ENCODE data around the gene LOC128125822.

The LOC128125822 gene

GRCh38 chr6:63538550-63538949, 33.7 kb upstream of the LOC128125822 start (continued):
- TF ChIP-seq FOXK2 (IDR thresholded peaks at IDR 0.05) (no peak), ELK1 (IDR thresholded peaks at IDR 0.05; ENCODE audit: low read depth, low read length) (no peak), YY1 (IDR thresholded peaks at IDR 0.05; ENCODE audit: low read depth, low read length) (no peak), ATF7 (IDR thresholded peaks at IDR 0.05; ENCODE audit: low read depth) (no peak)

GRCh38 chr6:63543001-63543400, 29.3 kb upstream of the LOC128125822 start:
- FAIRE-seq (no peak), ATAC-seq (no peak), DNase-seq (ENCODE audit: low read depth, low spot score) (no peak)
- SMC1A ChIA-PET (ENCODE audit: uncharacterized antibody, unreplicated experiment): interaction anchor here (1.2 kb wide), 1 partner anchor 14 kb away, joined by 3 read pairs; no protein-coding TSS in a partner anchor
- WGBS (ENCODE audit: insufficient coverage, insufficient replicate concordance, low lambda C conversion rate, missing lambda C conversion rate): 32% methylated on average over 1 of the region's 1 CpG
- Histone ChIP-seq H3K79me2 (ENCODE audit: control insufficient read depth, insufficient read depth, low read length) (no peaks in the 10 kb centered on the region), H3K27me3 (replicated peaks in 1 of 2; ENCODE audit: control insufficient read depth in 2 of 2, insufficient read depth in 2 of 2, low read length in 1 of 2) (no peaks in the 10 kb centered on the region), H3K36me3 (ENCODE audit: control insufficient read depth in 2 of 2, insufficient read depth in 2 of 2, low read length in 1 of 2) (no peaks in the 10 kb centered on the region), H3K4me2 (ENCODE audit: control insufficient read depth, insufficient read depth) (no peak overlapping the region), H3K9me3 (replicated peaks; ENCODE audit: control insufficient read depth, insufficient read depth, low read length) (no peaks in the 10 kb centered on the region), H3K4me3 (no peak overlapping the region), H3K4me1 (ENCODE audit: control insufficient read depth, insufficient read depth, low read length) (no peaks in the 10 kb centered on the region), H3K27ac (ENCODE audit: control insufficient read depth, insufficient read depth) (no peak overlapping the region), H4K20me1 (ENCODE audit: control insufficient read depth, insufficient read depth) (no peaks in the 10 kb centered on the region), H3K9ac (ENCODE audit: control insufficient read depth, insufficient read depth, low read length) (no peak overlapping the region), H2AFZ (ENCODE audit: control insufficient read depth, low read depth, low read length) (no peak overlapping the region)
- intact Hi-C loops (cut with micrococcal nuclease; ENCODE audit: unreplicated experiment): no loop called here
- RAD21 ChIA-PET (ENCODE audit: unreplicated experiment): interaction anchor here (0.6 kb wide), 1 partner anchor 13 kb away, joined by 3 read pairs; no protein-coding TSS in a partner anchor
- in situ Hi-C loops (cut with MboI): no loop called here
- no TSS peak for BruUV-seq (replicated peaks)
- POLR2A ChIA-PET: interaction anchor here (1.5 kb wide), 1 partner anchor 21 kb away, joined by 3 read pairs; no protein-coding TSS in a partner anchor
- CTCF ChIA-PET: interaction anchor here (0.7 to 1.0 kb wide), 2 partner anchors 30 to 38 kb away, joined by 3 read pairs; no protein-coding TSS in a partner anchor
- TF ChIP-seq ZBED1 (IDR thresholded peaks at IDR 0.05; ENCODE audit: borderline replicate concordance) (no peak), ZNF592 (IDR thresholded peaks at IDR 0.05) (no peak), FOXM1 (IDR thresholded peaks at IDR 0.05; ENCODE audit: low read depth, low read length) (no peak), NR2F1 (conservative IDR thresholded peaks at IDR 0.05) (no peak), NBN (IDR thresholded peaks at IDR 0.05) (no peak), NR2C2 (IDR thresholded peaks at IDR 0.05; ENCODE audit: borderline replicate concordance, control insufficient read depth, insufficient read length, low read depth) (no peak), MTA2 (IDR thresholded peaks at IDR 0.05; ENCODE audit: low read depth) (no peak), TCF7 (IDR thresholded peaks at IDR 0.05; ENCODE audit: borderline replicate concordance) (no peak), ZNF384 (IDR thresholded peaks at IDR 0.05; ENCODE audit: borderline replicate concordance, low read depth, low read length) (no peak), MXI1 (IDR thresholded peaks at IDR 0.05; ENCODE audit: low read depth, low read length) (no peak), RELB (IDR thresholded peaks at IDR 0.05; ENCODE audit: low read depth) (no peak), SMAD5 (IDR thresholded peaks at IDR 0.05; ENCODE audit: low read depth) (no peak), KAT2A (conservative IDR thresholded peaks at IDR 0.05; ENCODE audit: control insufficient read depth, low read depth, low read length) (no peak), TARDBP (IDR thresholded peaks at IDR 0.05; ENCODE audit: borderline replicate concordance) (no peak), ETV6 (conservative IDR thresholded peaks at IDR 0.05 in 1 of 2, IDR thresholded peaks at IDR 0.05 in 1 of 2; ENCODE audit: borderline replicate concordance in 1 of 2, low read depth in 1 of 2) (no peak)

Data from GM12878 (cell line).